Natural killer cell (primary cell): Measurements from ENCODE around the gene PPP2R2D. TPM values are rescaled to one million over a fixed set of nuclear protein-coding genes. Genes with fewer than 3 reads are reported as not detected.
A peak's percentile ranks its signal among the peaks of the same experiment; 100 is the strongest.

Source experiments
- ATAC-seq, 3 donors: fragments of 150-1000 bp in 2 of 3; fragments of 200-7000 bp in 1 of 3; cut with Tn5 transposase; 1 replicate in 1 of 3; 2 replicates in 2 of 3; pipeline ENCODE4 v1.10.0; 2021; ENCODE audit warnings: mild to moderate bottlenecking in 2 of 3, moderate library complexity in 2 of 3
- DNase-seq, 2 donors: peaks; one replicate each; pipeline versions ENCODE4 v3.0.0 to v3.0.0-alpha.2; 2013 to 2021; ENCODE audit warnings: mixed read lengths in 1 of 2
- H3K27ac ChIP-seq: one replicate; pipeline ENCODE4 v1.5.1; 2013; ENCODE audit warnings: mild to moderate bottlenecking, low read length
- H3K27me3 ChIP-seq: one replicate; pipeline ENCODE4 v1.6.1; 2013; ENCODE audit warnings: low read length; ENCODE audit not compliant: control insufficient read depth, insufficient read depth
- H3K36me3 ChIP-seq: one replicate; pipeline ENCODE4 v1.6.1; 2013; ENCODE audit warnings: low read length; ENCODE audit not compliant: control insufficient read depth, insufficient read depth
- H3K4me1 ChIP-seq: one replicate; pipeline ENCODE4 v1.6.1; 2013; ENCODE audit warnings: low read length; ENCODE audit not compliant: control insufficient read depth, insufficient read depth
- H3K4me3 ChIP-seq: one replicate; pipeline ENCODE4 v1.5.1; 2013; ENCODE audit warnings: low read length
- H3K9me3 ChIP-seq: one replicate; pipeline ENCODE4 v1.6.1; 2013; ENCODE audit warnings: low read length; ENCODE audit not compliant: control insufficient read depth, insufficient read depth
- H3K27ac Mint-ChIP-seq, 2 donors: one replicate each; pipeline ENCODE4 v1.8.0; 2022; ENCODE audit warnings: mild to moderate bottlenecking in 2 of 2, mixed read lengths in 2 of 2, moderate library complexity in 1 of 2
- H3K27me3 Mint-ChIP-seq, 2 donors: one replicate each; pipeline ENCODE4 v1.8.0; 2022; ENCODE audit warnings: low read depth in 2 of 2, mixed read lengths in 2 of 2
- H3K36me3 Mint-ChIP-seq: one replicate; pipeline ENCODE4 v1.8.0; 2022; ENCODE audit warnings: mixed read lengths
- H3K4me1 Mint-ChIP-seq, 2 donors: one replicate each; pipeline ENCODE4 v1.8.0; 2022; ENCODE audit warnings: mixed read lengths in 2 of 2
- H3K4me3 Mint-ChIP-seq: one replicate; pipeline ENCODE4 v1.8.0; 2022; ENCODE audit warnings: mild to moderate bottlenecking, moderate library complexity, mixed read lengths
- H3K9me3 Mint-ChIP-seq, 2 donors: one replicate each; pipeline ENCODE4 v1.8.0; 2022; ENCODE audit warnings: mixed read lengths in 2 of 2
- CTCF ChIP-seq: fragments of 200-600 bp; IDR thresholded peaks from one replicate; pipeline ENCODE4 v1.8.0; 2022; ENCODE audit warnings: antibody characterized with exemption
- WGBS: methylation state at CpG from one replicate; pipeline ENCODE4 v1.1.7; 2013; ENCODE audit warnings: missing lambda C conversion rate; ENCODE audit not compliant: insufficient coverage; 5-methylcytosine and 5-hydroxymethylcytosine counted together
- intact Hi-C: fragments of 100-400 bp; cut with micrococcal nuclease; formaldehyde crosslinking; loops from one replicate; pipeline ENCODE4 v1.14.2; 2022
- total RNA-seq, 4 donors: library from RNA; stranded (reverse); fragments of 120-200 nt in 1 of 4; gene quantifications; one replicate each; pipeline versions ENCODE4 v1.2.3 to v1.2.4, GENCODE V29; 2013 to 2022

The PPP2R2D gene
- total RNA-seq, 3 donors from 2014 or later (not counting 1 experiment from before 2014, with no cell fraction given) = 28.6 to 39.8 (median 35.8) TPM

DNA sequence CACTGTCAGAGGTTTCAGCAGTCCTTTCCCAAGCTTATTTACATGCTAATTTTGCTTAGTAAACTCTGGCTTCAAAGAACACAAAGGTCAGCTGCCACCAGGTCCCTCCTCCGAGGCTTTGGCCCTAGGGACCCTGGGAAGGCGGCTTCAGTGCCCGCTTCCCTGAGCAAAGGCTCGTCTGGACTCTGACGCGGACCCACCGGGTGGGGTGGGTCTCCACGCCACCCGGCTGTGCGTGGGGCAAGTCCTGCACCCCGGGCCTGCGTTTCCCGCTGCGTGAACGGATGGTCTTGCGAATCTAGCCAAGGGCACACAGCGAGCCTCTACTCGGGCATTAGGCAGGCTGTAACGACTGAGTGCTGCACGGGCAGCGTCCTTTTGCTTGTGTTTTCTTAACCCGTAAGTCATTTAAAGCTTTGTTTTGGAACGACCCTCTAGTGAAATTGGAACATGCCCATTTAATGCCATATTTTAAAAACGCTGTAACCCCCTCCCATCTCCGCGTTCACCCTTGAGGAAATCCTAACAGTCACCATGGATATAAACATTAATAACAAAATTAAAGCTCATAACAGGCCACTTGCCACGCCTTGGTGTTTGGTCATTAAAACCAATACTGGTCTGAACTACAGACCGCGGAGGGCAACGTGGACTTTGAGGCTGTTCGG lies 80.1 kb downstream of the PPP2R2D start:
- DNase-seq = peak in 1 of 2 donors; percentile 34
- H3K27me3 ChIP-seq = no peaks in the 10 kb centered on the region
- ATAC-seq = no peak
- Mint-ChIP-seq H3K4me3 (peak overlapping the region; percentile 83), H3K36me3 (no peaks in the 10 kb centered on the region), H3K9me3 (no peaks in the 10 kb centered on the region), H3K27ac (peak overlapping the region in 1 of 2 donors; percentile 81), H3K27me3 (no peaks in the 10 kb centered on the region), H3K4me1 (peaks cover 21 to 43% of the 10 kb centered on the region in 2 donors)
- no peaks in the 10 kb centered on the region for H3K36me3 ChIP-seq
- 19% methylated on average over 31 of the region's 31 CpGs for WGBS
- intact Hi-C loops = loop anchor here (2.0 kb wide), 1 partner anchor 84 kb away; no protein-coding TSS in a partner anchor
- H3K27ac ChIP-seq = no peak overlapping the region
- peak overlapping the region; percentile 52 for H3K4me3 ChIP-seq
- no peaks in the 10 kb centered on the region for H3K9me3 ChIP-seq
- no peak for TF ChIP-seq CTCF
- H3K4me1 ChIP-seq = peaks cover 13% of the 10 kb centered on the region

- no peak within 1 kb of the TSS for H3K27ac ChIP-seq
- intact Hi-C loops = loop anchor here (2.0 kb wide), 1 partner anchor 85 kb away; no protein-coding TSS in a partner anchor
- ATAC-seq = peak; percentile 87 to 91 (median 90)
Measured at GRCh38 chr10:131981429-131982184, 80.8 kb downstream of the PPP2R2D start, which contains the start of gene BNIP3. Gene BNIP3 (minus strand): TSS chr10:131981923. CDS start chr10:131981806, 117 bp downstream.

GRCh38 chr10:131982185-131982756 lies 81.5 kb downstream of the PPP2R2D start:
- TF ChIP-seq CTCF = no peak
- intact Hi-C loops = no loop called here
- H3K36me3 ChIP-seq = no peaks in the 10 kb centered on the region
- under 1% methylated on average over 83 of the region's 83 CpGs for WGBS
- H3K27ac ChIP-seq = no peak overlapping the region
- Mint-ChIP-seq H3K4me1 (peaks cover 14 to 31% of the 10 kb centered on the region in 2 donors), H3K27me3 (no peaks in the 10 kb centered on the region), H3K27ac (peak overlapping the region in 1 of 2 donors; percentile 81), H3K4me3 (peak overlapping the region; percentile 81), H3K9me3 (no peaks in the 10 kb centered on the region), H3K36me3 (no peaks in the 10 kb centered on the region)
- no peaks in the 10 kb centered on the region for H3K27me3 ChIP-seq
- peak overlapping the region; percentile 40 for H3K4me3 ChIP-seq
- H3K4me1 ChIP-seq = peaks cover 13% of the 10 kb centered on the region
- no peaks in the 10 kb centered on the region for H3K9me3 ChIP-seq
- DNase-seq (peak in 1 of 2 donors; percentile 25), ATAC-seq (peak; percentile 8 to 11 (median 11))

More at GRCh38 chr10:131981429-131982184, 80.8 kb downstream of the PPP2R2D start, which contains the start of gene BNIP3:
- Mint-ChIP-seq H3K27me3 (no peaks in the 10 kb centered on the region), H3K4me3 (peak within 1 kb of the TSS; percentile 83), H3K4me1 (peaks cover 14 to 36% of the 10 kb centered on the region in 2 donors), H3K9me3 (no peaks in the 10 kb centered on the region), H3K27ac (peak within 1 kb of the TSS in 1 of 2 donors; percentile 81), H3K36me3 (no peaks in the 10 kb centered on the region)
- Histone ChIP-seq H3K4me1 (peaks cover 13% of the 10 kb centered on the region), H3K4me3 (peak within 1 kb of the TSS; percentile 52), H3K27me3 (no peaks in the 10 kb centered on the region), H3K9me3 (no peaks in the 10 kb centered on the region), H3K36me3 (no peaks in the 10 kb centered on the region)
- no peak for TF ChIP-seq CTCF
- DNase-seq = peak; percentile 87 to 98
- under 1% methylated on average over 100 of the region's 100 CpGs for WGBS
